Colonic mucosa (tissue), 4 donors: Measurements from ENCODE around the gene DPH7. TPM values are rescaled to one million over a fixed set of nuclear protein-coding genes. Genes with fewer than 3 reads are reported as not detected.
"Not testable (repeated sequence)": the region's sequence is repeated elsewhere in the genome, so short reads cannot be mapped to it uniquely, and the experiment has no call there.

Source experiments
- DNase-seq: peaks from one replicate; pipeline ENCODE4 v3.0.0-alpha.2; 2020
- H3K27ac ChIP-seq: fragments of 200-600 bp; one replicate; pipeline ENCODE4 v1.8.0; 2021
- H3K27me3 ChIP-seq: fragments of 200-600 bp; one replicate; pipeline ENCODE4 v1.8.0; 2021
- H3K36me3 ChIP-seq: fragments of 200-600 bp; one replicate; pipeline ENCODE4 v1.8.0; 2021
- H3K4me1 ChIP-seq: fragments of 200-600 bp; one replicate; pipeline ENCODE4 v1.8.0; 2021; ENCODE audit warnings: mild to moderate bottlenecking
- H3K4me3 ChIP-seq: fragments of 200-600 bp; one replicate; pipeline ENCODE4 v1.8.0; 2021
- H3K9ac ChIP-seq, 2 donors: one replicate each; pipeline ENCODE4 v1.7.0; 2013; ENCODE audit warnings: control low read depth in 2 of 2, low read depth in 2 of 2, low read length in 2 of 2
- H3K9me3 ChIP-seq: fragments of 200-600 bp; one replicate; pipeline ENCODE4 v1.8.0; 2021
- intact Hi-C: fragments of 100-400 bp; cut with DNase I; formaldehyde crosslinking; loops from one replicate; pipeline ENCODE4 v1.14.1; 2022
- total RNA-seq, 2 donors: library from RNA; stranded (reverse); fragmentation: NEBNext Ultra II Directional in 1 of 2; extraction: Animal tissue kit (Norgen Biotek cat#: 25700) in 1 of 2; gene quantifications; one replicate each; pipeline ENCODE4 v1.2.1, GENCODE V29; 2021
- TF ChIP-seq, protein P1 (sequence below): fragments of 200-600 bp; IDR thresholded peaks from one replicate; pipeline ENCODE4 v1.8.0; 2022; ENCODE audit warnings: antibody characterized with exemption, mild to moderate bottlenecking
- donor health status: healthy.
- donor health status: DM: no; HTN: no; CAD: no.
- donor health status: DM: no; HTN: no; CAD: no.

Gene DPH7
- total RNA-seq, 2 donors from 2014 or later, result 15.6 to 30.6 TPM

DNA sequence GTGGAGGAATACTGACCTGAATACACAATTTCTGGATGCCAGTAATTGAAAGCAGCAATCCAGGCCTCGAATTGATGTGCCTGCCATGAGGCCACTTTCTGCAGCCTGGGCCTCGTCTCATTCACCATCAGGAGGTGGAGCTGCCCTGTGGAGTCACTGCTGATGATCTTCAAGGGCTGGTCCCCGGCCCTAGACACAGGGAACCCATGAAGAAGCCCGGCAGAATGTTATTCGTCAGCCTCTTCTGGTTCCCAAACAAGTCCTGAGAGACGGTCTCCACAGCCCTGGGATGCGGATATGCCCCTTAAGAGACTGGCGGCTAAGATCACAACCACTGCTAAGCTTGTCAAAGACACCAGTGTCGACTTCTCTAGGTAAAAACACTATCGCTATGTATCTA is 4.5 kb downstream of the DPH7 start:
- no peaks in the 10 kb centered on the region for H3K36me3 ChIP-seq
- H3K27me3 ChIP-seq, result no peaks in the 10 kb centered on the region
- no peak overlapping the region for H3K4me3 ChIP-seq
- TF ChIP-seq, protein P1, sequence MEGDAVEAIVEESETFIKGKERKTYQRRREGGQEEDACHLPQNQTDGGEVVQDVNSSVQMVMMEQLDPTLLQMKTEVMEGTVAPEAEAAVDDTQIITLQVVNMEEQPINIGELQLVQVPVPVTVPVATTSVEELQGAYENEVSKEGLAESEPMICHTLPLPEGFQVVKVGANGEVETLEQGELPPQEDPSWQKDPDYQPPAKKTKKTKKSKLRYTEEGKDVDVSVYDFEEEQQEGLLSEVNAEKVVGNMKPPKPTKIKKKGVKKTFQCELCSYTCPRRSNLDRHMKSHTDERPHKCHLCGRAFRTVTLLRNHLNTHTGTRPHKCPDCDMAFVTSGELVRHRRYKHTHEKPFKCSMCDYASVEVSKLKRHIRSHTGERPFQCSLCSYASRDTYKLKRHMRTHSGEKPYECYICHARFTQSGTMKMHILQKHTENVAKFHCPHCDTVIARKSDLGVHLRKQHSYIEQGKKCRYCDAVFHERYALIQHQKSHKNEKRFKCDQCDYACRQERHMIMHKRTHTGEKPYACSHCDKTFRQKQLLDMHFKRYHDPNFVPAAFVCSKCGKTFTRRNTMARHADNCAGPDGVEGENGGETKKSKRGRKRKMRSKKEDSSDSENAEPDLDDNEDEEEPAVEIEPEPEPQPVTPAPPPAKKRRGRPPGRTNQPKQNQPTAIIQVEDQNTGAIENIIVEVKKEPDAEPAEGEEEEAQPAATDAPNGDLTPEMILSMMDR, result no peak
- no peak overlapping the region for H3K27ac ChIP-seq
- DNase-seq, result no peak
- intact Hi-C loops, result no loop called here
- no peaks in the 10 kb centered on the region for H3K4me1 ChIP-seq
- H3K9ac ChIP-seq, result no peak overlapping the region
- H3K9me3 ChIP-seq, result no peaks in the 10 kb centered on the region

DNA sequence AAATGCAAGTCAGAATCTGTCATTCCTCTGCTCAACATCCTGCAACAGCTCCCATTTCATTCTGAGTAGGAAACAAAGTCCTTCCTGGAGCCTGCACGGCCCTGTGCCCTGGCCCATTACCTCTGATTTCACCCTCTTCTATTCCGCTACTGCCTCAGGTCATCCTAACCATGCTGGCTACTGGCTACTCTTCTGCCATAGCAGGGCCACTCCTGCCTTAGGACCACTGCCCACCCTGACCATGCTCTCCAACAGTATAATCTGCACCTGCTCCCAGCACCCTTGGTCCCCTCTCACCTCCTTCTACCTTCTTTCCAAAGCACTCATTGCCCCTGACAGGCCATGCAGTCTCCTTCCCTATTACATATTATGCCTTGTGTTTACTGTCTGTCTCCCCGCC is 8.2 kb downstream of the DPH7 start:
- no peak overlapping the region for H3K9ac ChIP-seq
- no peaks in the 10 kb centered on the region for H3K9me3 ChIP-seq
- H3K4me1 ChIP-seq, result no peaks in the 10 kb centered on the region
- no peaks in the 10 kb centered on the region for H3K36me3 ChIP-seq
- TF ChIP-seq, protein P1, result no peak
- intact Hi-C loops, result no loop called here
- no peak overlapping the region for H3K27ac ChIP-seq
- no peak overlapping the region for H3K4me3 ChIP-seq
- no peaks in the 10 kb centered on the region for H3K27me3 ChIP-seq
- no peak for DNase-seq

DNA sequence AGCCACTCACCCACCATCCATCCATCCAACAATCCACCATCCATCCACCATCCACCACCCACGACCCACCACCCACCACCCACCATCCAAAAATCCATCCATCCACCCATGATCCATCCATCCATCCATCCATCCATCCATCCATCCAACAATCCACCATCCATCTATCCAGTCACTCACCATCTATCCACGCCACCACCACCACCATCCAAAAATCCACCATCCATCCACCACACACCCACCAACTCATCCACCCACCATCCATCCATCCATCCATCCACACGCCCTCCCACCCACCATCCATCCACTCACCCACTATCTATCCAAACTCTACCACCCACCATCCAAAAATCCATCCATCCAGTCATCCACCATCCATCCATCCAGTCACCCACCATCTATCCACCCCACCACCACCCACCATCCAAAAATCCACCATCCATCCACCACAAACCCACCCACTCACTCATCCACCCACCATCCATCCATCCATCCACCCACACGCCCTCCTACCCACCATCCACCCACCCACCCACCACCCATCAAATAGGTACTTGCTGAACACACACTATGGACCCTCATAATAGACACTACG is 9.0 kb downstream of the DPH7 start:
- Histone ChIP-seq H3K4me1 (no peaks in the 10 kb centered on the region), H3K27me3 (no peaks in the 10 kb centered on the region), H3K9me3 (no peaks in the 10 kb centered on the region), H3K9ac (no peak overlapping the region), H3K27ac (no peak overlapping the region), H3K4me3 (no peak overlapping the region), H3K36me3 (no peaks in the 10 kb centered on the region)
- TF ChIP-seq, protein P1, result no peak
- intact Hi-C loops, result no loop called here
- DNase-seq, result no peak

DNA sequence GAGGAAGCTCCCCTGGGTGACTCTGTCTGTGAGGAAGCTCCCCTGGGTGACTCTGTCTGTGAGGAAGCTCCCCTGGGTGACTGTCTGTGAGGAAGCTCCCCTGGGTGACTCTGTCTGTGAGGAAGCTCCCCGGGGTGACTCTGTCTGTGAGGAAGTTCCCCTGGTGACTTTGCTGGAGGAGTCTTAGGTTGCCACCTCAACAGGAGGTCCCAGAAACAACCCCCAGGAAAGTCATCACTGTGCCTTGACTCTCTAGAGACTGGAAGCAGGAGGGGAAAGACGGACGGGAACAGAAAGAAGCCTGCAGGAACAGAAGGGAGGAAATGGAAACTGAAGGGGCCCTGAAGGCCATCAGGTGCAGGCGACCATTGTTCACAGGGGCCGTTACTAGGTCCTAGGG is 10.3 kb downstream of the DPH7 start:
- H3K36me3 ChIP-seq, H3K4me3 ChIP-seq, H3K27ac ChIP-seq, intact Hi-C loops, H3K9me3 ChIP-seq, H3K9ac ChIP-seq, H3K27me3 ChIP-seq, H3K4me1 ChIP-seq, DNase-seq: not testable (repeated sequence)

DNA sequence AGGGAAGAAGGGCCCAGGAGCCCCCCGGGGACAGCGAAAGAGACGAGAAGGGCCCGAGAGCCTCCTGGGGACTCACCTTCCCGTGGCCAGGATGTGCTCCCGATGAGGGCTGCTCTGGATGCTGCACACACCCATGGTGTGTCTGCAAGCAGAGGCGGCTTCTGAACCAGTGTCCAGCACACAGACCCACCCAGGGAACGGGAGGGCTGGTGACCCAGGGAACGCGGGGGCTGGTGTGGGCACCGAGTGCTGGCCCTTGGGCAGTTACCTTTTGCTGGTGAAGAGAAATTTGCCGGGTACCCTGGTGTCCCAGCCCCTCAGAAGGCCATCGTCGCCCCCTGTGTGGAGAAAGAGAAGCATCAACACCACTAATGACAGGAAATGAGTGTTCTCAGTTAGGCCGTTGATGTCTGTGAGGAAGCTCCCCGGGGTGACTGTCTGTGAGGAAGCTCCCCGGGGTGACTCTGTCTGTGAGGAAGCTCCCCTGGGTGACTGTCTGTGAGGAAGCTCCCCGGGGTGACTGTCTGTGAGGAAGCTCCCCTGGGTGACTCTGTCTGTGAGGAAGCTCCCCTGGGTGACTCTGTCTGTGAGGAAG is 13.8 kb downstream of the DPH7 start:
- H3K9me3 ChIP-seq, result no peaks in the 10 kb centered on the region
- H3K27me3 ChIP-seq, result no peaks in the 10 kb centered on the region
- no peaks in the 10 kb centered on the region for H3K36me3 ChIP-seq
- intact Hi-C loops, result no loop called here
- H3K4me1 ChIP-seq, result no peaks in the 10 kb centered on the region
- no peak overlapping the region for H3K4me3 ChIP-seq
- TF ChIP-seq, protein P1, result no peak
- H3K9ac ChIP-seq, result no peak overlapping the region
- DNase-seq, result no peak
- H3K27ac ChIP-seq, result no peak overlapping the region

DNA sequence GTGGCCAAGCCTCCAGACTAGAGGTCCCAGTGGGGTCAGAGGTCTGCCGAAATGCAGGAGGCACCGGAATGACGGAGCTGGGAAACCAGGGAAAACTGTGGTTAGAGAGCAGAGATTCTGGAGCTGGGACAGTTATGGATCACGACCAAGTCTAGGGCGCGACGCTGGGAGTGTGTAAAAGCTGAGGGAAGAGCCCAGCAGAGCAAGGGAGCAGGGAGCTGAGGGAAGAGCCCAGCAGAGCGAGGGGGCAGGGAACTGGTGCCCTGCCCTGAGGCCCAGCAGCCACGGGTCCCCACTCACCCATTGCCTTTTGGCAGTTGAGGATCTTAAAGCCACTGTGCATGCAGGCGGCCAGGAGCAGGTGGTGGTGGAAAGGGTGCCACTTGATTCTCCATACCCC is 14.6 kb downstream of the DPH7 start:
- Histone ChIP-seq H3K27ac (no peak overlapping the region), H3K9ac (no peak overlapping the region), H3K36me3 (no peaks in the 10 kb centered on the region), H3K4me3 (no peak overlapping the region), H3K4me1 (no peaks in the 10 kb centered on the region), H3K9me3 (no peaks in the 10 kb centered on the region), H3K27me3 (no peaks in the 10 kb centered on the region)
- TF ChIP-seq, protein P1, result no peak
- intact Hi-C loops, result no loop called here
- DNase-seq, result no peak
